Stimulated activated CD4-positive, alpha-beta T cell treated with anti-CD3 and anti-CD28 coated beads, Interleukin-2, amount 100 ng/mL, for 24 hours (primary cell): Measurements from ENCODE around the gene AP2A2.

Experiments used
- DNase-seq, 2 donors: peaks; one replicate each; pipeline ENCODE4 v3.0.0-alpha.2; 2020

AP2A2 gene

GRCh38 chr11:977830-978720 lies 52.4 kb downstream of the AP2A2 start:
- DNase-seq: no peak

GRCh38 chr11:978781-979180 lies 53.1 kb downstream of the AP2A2 start:
- DNase-seq: no peak

DNA sequence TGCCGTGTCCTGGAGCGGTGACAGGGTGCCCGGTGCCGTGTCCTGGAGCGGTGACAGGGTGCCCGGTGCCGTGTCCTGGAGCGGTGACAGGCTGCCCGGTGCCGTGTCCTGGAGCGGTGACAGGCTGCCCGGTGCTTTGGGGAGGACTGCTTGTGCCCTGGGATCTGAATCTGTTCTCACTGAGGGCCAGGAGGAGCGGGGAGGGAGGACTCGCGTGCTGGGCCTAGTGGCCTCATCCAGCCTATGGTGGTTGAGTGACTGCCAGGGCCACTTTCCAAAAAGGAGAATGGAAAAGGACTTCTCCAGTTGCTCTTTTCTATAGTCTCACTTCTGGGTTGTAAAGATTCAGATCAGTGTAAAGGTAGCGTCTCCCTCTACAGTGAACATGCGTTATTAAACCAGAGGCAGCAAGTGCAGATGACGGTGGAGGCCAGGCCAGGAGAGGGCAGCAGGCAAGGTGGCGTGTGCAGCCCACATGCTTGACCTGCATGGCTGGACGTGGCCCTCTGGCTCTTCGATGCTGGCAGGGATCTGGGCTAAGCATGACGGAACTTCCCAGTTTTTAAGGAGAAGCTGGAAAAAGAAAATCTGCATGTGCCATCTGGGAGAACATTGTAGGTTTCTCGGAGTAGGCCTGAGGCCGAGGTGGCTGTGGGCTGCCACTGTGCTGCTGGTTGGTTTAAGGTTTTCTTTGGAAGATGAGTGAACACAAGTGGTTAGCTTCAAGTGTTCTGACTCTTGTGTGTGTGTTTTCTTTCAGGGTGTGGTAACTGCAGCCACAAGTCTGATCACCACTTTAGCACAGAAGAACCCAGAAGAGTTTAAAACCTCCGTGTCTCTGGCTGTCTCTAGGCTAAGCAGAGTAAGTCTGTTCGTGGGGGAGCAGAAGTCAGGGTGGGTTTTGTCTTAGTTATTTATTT lies 55.0 kb downstream of the AP2A2 start:
- no peak for DNase-seq

GRCh38 chr11:981764-982163 lies 56.1 kb downstream of the AP2A2 start:
- no peak for DNase-seq

- DNase-seq: no peak
Measured at GRCh38 chr11:984546-984945, 58.9 kb downstream of the AP2A2 start.

DNA sequence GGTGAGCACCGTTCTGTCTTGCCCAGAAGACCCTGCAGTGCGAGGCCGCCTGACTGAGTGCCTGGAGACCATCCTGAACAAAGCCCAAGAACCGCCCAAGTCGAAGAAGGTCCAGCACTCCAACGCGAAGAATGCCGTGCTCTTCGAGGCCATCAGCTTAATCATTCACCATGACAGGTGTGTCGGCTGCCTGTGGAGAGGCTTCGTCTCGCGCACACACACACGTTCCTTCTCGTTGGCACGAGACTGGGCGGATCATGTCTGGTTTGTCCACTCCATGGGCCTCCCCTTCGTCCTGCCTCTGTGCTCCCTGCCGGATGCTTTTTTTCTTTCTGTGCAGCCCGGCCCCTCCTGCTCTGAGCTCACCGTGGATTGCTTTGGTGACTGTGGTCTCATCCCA lies 59.7 kb downstream of the AP2A2 start:
- DNase-seq: no peak

DNA sequence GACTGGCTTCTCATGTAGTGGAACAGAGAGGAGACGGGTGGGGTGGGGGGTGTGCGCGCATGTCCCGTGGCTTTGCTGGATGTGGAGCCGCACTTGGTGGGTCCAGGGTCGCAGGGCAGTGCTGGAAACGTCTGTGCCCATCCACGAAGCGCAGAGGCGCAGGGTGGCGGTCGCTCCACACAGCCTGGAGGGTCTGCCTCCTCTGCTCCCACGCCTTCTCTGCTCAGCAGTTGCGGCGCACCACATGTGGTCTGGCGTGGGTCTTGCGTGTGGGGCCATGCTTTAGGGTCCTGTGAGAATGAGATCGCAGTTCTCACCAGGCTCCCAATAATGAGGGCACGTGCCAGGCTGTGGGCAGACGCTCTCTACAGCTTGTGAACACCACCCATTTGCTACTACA lies 60.2 kb downstream of the AP2A2 start:
- DNase-seq: no peak

GRCh38 chr11:986270-986951 lies 60.7 kb downstream of the AP2A2 start:
- DNase-seq: no peak

GRCh38 chr11:986952-987305 lies 61.3 kb downstream of the AP2A2 start:
- DNase-seq: no peak

GRCh38 chr11:987671-988070 lies 62.0 kb downstream of the AP2A2 start:
- no peak for DNase-seq

- DNase-seq: no peak
Measured at GRCh38 chr11:990101-990500, 64.4 kb downstream of the AP2A2 start.

DNA sequence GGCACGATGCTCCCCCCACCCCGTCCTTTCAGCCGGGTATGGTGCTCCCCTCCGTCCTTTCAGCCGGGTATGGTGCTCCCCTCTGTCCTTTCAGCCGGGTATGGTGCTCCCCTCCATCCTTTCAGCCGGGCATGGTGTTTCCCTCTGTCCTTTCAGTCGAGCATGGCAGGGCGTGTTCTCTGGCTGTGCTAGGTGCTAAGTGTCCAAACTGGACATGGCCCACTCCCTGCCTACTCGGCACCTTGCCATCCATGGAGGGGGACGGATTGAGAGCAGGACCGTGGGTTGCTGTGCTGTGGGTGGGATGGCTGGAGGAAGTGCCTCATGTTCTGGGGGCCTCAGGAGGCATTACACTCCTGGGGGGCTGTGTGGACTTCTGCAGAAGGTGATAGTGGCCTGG lies 65.4 kb downstream of the AP2A2 start:
- DNase-seq: no peak

DNA sequence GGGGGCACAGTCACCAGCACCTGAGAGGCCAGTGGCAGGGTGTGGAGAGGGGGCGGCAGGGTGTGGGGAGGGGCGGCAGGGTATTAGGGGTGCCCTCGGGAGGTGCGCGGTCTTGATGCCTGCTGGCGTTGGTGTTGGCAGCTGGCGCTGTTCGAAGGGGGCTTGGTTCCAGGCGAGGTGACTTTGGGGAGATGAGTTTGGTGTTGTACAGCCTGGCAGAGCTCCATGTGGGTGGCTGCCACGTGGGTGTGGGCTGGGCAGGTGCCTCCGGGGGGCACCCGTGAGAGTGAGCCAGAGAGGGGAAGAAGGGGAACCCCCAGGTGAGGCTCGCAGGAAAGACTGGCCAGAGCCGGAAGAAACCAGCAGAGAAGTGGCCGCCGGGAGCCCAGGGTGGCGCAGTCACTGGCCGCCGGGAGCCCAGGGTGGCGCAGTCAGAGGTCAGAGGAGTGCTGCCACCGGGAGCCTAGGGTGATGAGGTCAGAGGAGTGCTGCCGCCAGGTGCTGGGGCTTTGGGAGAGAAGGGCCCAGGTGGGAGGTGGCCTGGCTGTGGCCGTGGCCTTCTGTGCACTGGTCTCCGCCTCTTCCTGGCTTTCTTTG lies 66.1 kb downstream of the AP2A2 start:
- no peak for DNase-seq

DNA sequence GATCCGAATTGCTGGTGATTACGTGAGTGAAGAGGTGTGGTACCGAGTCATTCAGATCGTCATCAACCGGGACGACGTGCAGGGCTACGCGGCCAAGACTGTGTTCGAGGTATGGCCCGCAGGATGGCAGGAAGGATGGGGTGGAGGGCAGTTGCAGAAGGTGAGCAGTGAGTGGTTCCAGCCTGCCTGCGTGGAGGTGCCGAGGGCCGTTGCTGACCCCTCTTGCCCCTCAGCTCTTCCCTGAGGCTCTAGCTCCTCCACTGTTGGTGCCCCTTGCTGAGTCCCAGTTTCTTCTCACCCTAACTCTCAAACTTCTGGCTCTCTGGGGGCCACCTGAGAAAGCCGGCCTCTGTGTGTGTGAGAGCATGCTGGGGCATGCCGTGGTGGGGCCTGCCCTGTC lies 66.9 kb downstream of the AP2A2 start:
- DNase-seq: no peak

- DNase-seq: no peak
Measured at GRCh38 chr11:993632-994167, 68.0 kb downstream of the AP2A2 start.

GRCh38 chr11:995044-995751 lies 69.5 kb downstream of the AP2A2 start:
- no peak for DNase-seq

DNA sequence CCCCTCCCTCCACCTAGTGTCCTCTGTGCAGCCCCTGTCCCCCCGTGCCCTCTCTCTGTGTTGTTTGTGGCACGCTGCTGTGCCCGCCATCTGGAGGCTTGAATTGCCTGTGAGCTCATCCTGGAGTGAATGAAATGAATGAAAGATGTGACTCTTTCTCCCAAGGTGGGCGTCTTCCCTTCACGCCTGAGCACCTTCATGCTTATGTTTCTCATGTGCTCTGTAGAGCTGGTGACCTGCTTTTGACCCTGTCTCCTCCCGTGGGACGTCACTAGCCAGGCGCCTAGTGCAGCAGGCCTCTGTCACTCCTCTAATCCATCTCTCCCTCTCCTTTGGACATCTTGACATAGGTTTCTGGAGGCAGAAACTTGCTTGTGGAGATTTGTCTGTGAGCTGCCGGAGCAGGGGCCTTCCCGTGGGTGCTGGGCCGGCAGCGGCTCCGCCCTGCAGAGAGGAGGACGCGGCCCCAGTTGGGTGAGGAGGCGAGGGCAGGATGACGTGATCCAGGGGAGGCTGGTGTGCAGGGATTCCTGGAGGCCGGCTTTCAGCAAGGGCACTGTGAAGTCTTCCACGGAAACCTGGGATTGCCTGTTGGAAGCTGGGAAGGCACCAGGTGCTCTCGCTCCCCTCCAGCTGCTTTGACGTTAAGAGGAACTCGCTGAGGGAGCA lies 70.2 kb downstream of the AP2A2 start:
- no peak for DNase-seq

DNA sequence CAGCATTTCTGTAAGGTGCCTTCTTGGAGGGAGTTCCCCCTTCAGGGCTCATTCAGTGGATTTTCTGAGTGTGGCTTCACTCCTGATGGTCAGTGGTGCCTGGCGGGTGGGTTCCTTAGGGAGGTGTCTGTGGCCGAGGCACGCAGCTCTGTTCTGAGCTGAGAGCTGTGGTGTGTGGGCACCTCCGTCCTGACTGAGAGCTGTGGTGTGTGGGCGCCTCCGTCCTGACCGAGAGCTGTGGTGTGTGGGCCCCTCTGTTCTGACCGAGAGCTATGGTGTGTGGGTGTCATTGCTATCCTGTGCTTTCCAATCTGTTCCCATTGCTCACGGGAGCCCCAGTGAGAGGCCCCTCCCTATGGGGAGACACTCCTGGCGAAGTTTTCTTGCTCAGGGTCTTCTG lies 71.0 kb downstream of the AP2A2 start:
- no peak for DNase-seq

- DNase-seq: no peak
Measured at GRCh38 chr11:997907-998306, 72.2 kb downstream of the AP2A2 start.

DNA sequence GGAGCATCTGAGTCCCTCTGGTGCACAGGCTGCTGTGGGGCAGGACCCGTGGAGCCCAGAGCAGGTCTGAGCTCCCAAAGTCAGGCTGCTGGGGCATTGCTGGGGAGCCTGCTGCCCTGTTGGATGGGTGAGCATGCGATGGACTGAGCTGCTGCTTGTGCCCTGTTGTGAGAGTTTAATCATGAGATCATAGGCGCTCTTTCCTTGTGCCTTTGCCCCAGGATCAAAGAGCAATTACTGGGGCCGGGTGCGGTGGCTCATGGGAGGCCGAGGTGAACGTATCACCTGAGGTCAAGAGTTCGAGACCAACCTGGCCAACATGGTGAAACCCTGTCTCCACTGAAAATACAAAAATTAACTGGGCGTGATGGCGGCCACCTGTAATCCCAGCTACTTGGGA lies 73.3 kb downstream of the AP2A2 start:
- no peak for DNase-seq
